ENCODE results near the gene CCDC7.
"Not testable (repeated sequence)": the region's sequence is repeated elsewhere in the genome, so short reads cannot be mapped to it uniquely, and the experiment has no call there.

- TF ChIP-seq, protein P1, sequence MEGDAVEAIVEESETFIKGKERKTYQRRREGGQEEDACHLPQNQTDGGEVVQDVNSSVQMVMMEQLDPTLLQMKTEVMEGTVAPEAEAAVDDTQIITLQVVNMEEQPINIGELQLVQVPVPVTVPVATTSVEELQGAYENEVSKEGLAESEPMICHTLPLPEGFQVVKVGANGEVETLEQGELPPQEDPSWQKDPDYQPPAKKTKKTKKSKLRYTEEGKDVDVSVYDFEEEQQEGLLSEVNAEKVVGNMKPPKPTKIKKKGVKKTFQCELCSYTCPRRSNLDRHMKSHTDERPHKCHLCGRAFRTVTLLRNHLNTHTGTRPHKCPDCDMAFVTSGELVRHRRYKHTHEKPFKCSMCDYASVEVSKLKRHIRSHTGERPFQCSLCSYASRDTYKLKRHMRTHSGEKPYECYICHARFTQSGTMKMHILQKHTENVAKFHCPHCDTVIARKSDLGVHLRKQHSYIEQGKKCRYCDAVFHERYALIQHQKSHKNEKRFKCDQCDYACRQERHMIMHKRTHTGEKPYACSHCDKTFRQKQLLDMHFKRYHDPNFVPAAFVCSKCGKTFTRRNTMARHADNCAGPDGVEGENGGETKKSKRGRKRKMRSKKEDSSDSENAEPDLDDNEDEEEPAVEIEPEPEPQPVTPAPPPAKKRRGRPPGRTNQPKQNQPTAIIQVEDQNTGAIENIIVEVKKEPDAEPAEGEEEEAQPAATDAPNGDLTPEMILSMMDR (IDR thresholded peaks at IDR 0.05): not testable (repeated sequence)
- TF ChIP-seq POLR2A (IDR thresholded peaks at IDR 0.05): not testable (repeated sequence)
These were observed 449.4 kb downstream of the CCDC7 start for GRCh38 chr10:32895200-32895968.

Data from adrenal gland (tissue), 5 donors.